SU-DHL-6 (cell line): Measurements from ENCODE around the gene VANGL1.

Experiments
- EZH2phosphoT487 ChIP-seq: fragments of 200-600 bp; sonication (generic), shearing (Covaris generic); conservative IDR thresholded peaks from 2 replicates; pipeline ENCODE4 v1.6.1; 2018; ENCODE audit warnings: mild to moderate bottlenecking, antibody characterized with exemption, low read length, moderate library complexity, mixed read lengths
- TF ChIP-seq, protein P1 (sequence below): fragments of 200-600 bp; sonication (generic); IDR thresholded peaks from one replicate; pipeline ENCODE4 v1.5.1; 2017; ENCODE audit warnings: antibody characterized with exemption, mild to moderate bottlenecking, low read length, moderate library complexity; ENCODE audit not compliant: insufficient read depth, poor library complexity, severe bottlenecking

DNA sequence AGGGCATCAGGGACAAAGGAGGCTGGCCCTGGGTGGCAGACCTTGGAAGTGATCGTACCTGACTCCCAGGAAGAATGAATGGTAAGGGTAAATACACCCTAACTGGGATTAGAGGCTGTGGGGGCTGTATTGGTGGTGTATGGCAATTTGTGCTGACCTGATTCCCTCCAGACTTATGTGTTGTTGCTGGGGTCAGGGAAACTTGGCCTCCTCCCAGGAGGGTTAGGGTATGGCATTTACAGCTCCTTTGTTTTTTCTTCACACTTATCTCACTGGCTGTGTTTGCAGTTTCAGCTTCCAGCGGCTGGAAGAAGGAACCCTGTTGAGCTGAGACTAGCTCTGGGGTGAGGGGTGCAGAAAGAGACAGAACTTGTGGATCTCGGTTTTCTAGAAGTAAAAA lies 8.2 kb downstream of the VANGL1 start:
- TF ChIP-seq, protein P1, sequence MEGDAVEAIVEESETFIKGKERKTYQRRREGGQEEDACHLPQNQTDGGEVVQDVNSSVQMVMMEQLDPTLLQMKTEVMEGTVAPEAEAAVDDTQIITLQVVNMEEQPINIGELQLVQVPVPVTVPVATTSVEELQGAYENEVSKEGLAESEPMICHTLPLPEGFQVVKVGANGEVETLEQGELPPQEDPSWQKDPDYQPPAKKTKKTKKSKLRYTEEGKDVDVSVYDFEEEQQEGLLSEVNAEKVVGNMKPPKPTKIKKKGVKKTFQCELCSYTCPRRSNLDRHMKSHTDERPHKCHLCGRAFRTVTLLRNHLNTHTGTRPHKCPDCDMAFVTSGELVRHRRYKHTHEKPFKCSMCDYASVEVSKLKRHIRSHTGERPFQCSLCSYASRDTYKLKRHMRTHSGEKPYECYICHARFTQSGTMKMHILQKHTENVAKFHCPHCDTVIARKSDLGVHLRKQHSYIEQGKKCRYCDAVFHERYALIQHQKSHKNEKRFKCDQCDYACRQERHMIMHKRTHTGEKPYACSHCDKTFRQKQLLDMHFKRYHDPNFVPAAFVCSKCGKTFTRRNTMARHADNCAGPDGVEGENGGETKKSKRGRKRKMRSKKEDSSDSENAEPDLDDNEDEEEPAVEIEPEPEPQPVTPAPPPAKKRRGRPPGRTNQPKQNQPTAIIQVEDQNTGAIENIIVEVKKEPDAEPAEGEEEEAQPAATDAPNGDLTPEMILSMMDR, result no peak
- no peak for TF ChIP-seq EZH2phosphoT487
